ENCODE measurements around the gene ADAMTS12.

DNA sequence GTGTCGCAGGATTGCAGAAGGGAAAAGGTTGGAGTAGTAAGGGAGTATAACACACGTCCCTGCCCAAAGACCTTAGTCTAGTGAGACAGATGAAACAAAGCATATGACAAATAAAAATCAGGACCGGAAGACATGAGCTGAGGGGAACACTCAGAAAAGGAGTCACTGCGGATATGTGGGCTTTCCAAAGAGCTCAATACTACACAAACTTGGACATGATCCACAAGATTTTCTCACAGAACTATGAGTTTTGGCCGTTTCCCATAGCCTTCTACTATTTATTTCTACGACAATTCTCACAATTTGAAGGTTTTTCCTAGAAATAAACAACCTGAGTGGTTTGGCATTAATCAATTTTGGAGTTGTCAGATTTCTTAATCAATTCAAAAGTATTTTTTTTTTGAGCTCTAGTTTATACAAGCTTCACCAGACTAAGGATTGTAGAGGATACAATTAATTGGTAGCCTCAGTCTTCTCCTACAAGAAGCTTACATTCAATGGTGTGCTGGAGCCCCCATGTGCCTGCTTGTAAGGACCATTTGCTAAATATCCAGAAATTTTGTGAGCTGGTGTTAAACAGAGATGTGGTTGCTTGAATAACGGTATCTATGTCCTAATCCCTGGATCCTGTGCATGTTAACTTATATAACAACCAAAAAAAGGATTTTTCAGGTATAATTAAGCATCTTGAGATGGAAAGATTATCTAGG, 91.4 kb downstream of the ADAMTS12 start:
- TF ChIP-seq, protein P1, sequence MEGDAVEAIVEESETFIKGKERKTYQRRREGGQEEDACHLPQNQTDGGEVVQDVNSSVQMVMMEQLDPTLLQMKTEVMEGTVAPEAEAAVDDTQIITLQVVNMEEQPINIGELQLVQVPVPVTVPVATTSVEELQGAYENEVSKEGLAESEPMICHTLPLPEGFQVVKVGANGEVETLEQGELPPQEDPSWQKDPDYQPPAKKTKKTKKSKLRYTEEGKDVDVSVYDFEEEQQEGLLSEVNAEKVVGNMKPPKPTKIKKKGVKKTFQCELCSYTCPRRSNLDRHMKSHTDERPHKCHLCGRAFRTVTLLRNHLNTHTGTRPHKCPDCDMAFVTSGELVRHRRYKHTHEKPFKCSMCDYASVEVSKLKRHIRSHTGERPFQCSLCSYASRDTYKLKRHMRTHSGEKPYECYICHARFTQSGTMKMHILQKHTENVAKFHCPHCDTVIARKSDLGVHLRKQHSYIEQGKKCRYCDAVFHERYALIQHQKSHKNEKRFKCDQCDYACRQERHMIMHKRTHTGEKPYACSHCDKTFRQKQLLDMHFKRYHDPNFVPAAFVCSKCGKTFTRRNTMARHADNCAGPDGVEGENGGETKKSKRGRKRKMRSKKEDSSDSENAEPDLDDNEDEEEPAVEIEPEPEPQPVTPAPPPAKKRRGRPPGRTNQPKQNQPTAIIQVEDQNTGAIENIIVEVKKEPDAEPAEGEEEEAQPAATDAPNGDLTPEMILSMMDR (IDR thresholded peaks at IDR 0.05; ENCODE audit: low read depth, low read length) = no peak
- no peak for TF ChIP-seq EZH2phosphoT487 (IDR thresholded peaks at IDR 0.05; ENCODE audit: low read depth)
